K562 (cell line): ENCODE results near the gene SLC26A8. TPM values are rescaled to one million over a fixed set of nuclear protein-coding genes. Genes with fewer than 3 reads are reported as not detected.

ENCODE experiments used
- ATAC-seq: fragments of 200-7000 bp; cut with Tn5 transposase; 3 replicates; pipeline ENCODE4 v1.9.1; 2020; ENCODE audit warnings: moderate library complexity
- BruUV-seq: library from RNA; stranded (reverse); fragments of 400-500 nt; replicated peaks from 2 replicates; lab custom pipeline; 2021; lab: Mats Ljungman, UMichigan
- CTCF ChIA-PET: fragments of 300-600 bp; formaldehyde crosslinking; extraction: SDS; loops from one replicate; lab custom pipeline; 2021; ENCODE audit warnings: low intra/inter-chr PET ratio; lab: Yijun Ruan, JAX
- POLR2A ChIA-PET: fragments of 300-600, 350-650 bp; sonication (Branson Sonifier 250); formaldehyde crosslinking; extraction: SDS; loops from one replicate; lab custom pipeline; 2021; ENCODE audit warnings: antibody characterized with exemption, inconsistent platforms; lab: Yijun Ruan, JAX
- DNase-seq, 4 experiments: peaks; one replicate each; pipeline versions ENCODE4 v3.0.0 to v3.0.0-alpha.2; 2011 to 2018; ENCODE audit warnings: low spot score in 3 of 4, mixed read lengths in 3 of 4; ENCODE audit errors: extremely low read depth in 1 of 4
- FAIRE-seq: peaks from 2 replicates; lab custom pipeline; 2011; peaks lifted over from hg19 to GRCh38; lab: Jason Lieb, UNC
- H2AFZ ChIP-seq: 2 replicates; pipeline ENCODE4 v1.6.0; 2011; ENCODE audit warnings: low read depth, low read length, control low read depth, inconsistent platforms
- H3K27ac ChIP-seq: fragments of 200-600 bp; 3 replicates; pipeline ENCODE4 v1.8.0; 2011; ENCODE audit warnings: low read depth, mild to moderate bottlenecking, control low read depth, inconsistent platforms, low read length, moderate library complexity, mixed read lengths; ENCODE audit errors: extremely low read depth
- H3K27me3 ChIP-seq, 2 experiments: fragments of 300-600 bp in 1 of 2; 2 replicates in 1 of 2; 3 replicates in 1 of 2; pipeline versions ENCODE4 v1.6.0 to v1.8.0; 2011; ENCODE audit warnings: inconsistent platforms in 2 of 2, low read length in 2 of 2, mild to moderate bottlenecking in 1 of 2, mixed read lengths in 1 of 2, moderate library complexity in 1 of 2; ENCODE audit not compliant: control insufficient read depth in 2 of 2, insufficient read depth in 2 of 2
- H3K36me3 ChIP-seq: fragments of 300-600 bp; 3 replicates; pipeline ENCODE4 v1.8.0; 2011; ENCODE audit warnings: mild to moderate bottlenecking, low read length, inconsistent platforms; ENCODE audit not compliant: control insufficient read depth, insufficient read depth
- H3K4me1 ChIP-seq, 2 experiments: fragments of 200-600 bp in 1 of 2; replicated peaks in 1 of 2; 2 replicates in 1 of 2; 3 replicates in 1 of 2; pipeline versions ENCODE4 v1.5.1 to v1.8.0; 2011; ENCODE audit warnings: inconsistent platforms in 2 of 2, low read length in 2 of 2, mild to moderate bottlenecking in 1 of 2, mixed read lengths in 1 of 2, moderate library complexity in 1 of 2; ENCODE audit not compliant: control insufficient read depth in 2 of 2, insufficient read depth in 2 of 2
- H3K4me2 ChIP-seq: 2 replicates; pipeline ENCODE4 v1.6.1; 2011; ENCODE audit warnings: low read length, control low read depth, inconsistent platforms, mixed read lengths; ENCODE audit not compliant: insufficient read depth
- H3K4me3 ChIP-seq: fragments of 200-600 bp; sonication (generic), shearing (Covaris generic); 2 replicates; pipeline ENCODE4 v1.5.1; 2016; ENCODE audit warnings: control low read depth, inconsistent platforms
- H3K79me2 ChIP-seq: fragments of 200-600 bp; 3 replicates; pipeline ENCODE4 v1.8.0; 2011; ENCODE audit warnings: low read length, inconsistent platforms; ENCODE audit not compliant: control insufficient read depth, insufficient read depth
- H3K9ac ChIP-seq, 2 experiments: 2 replicates each; pipeline versions ENCODE4 v1.6.0 to v1.6.1; 2011; ENCODE audit warnings: low read depth in 2 of 2, low read length in 2 of 2, control low read depth in 1 of 2, inconsistent platforms in 1 of 2, mild to moderate bottlenecking in 1 of 2, mixed read lengths in 1 of 2; ENCODE audit not compliant: insufficient read depth in 1 of 2
- H3K9me1 ChIP-seq: one replicate; pipeline ENCODE4 v1.6.0; 2011; ENCODE audit warnings: inconsistent platforms, mild to moderate bottlenecking, low read length, moderate library complexity; ENCODE audit not compliant: control insufficient read depth, insufficient read depth
- H3K9me3 ChIP-seq: replicated peaks from 2 replicates; pipeline ENCODE4 v1.5.1; 2011; ENCODE audit warnings: low read depth, low read length, inconsistent platforms; ENCODE audit not compliant: control insufficient read depth, insufficient read depth
- H4K20me1 ChIP-seq: replicated peaks from 2 replicates; pipeline ENCODE4 v1.6.1; 2011; ENCODE audit warnings: low read length, inconsistent platforms, mixed read lengths; ENCODE audit not compliant: control insufficient read depth, insufficient read depth
- DLX4 ChIP-seq: fragments of 250-450 bp; sonication (Bioruptor Pico); IDR thresholded peaks from 2 replicates; pipeline ENCODE4 v1.6.1; 2021; ENCODE audit warnings: mild to moderate bottlenecking
- ELF1 ChIP-seq: fragments of 200-800 bp; sonication (Bioruptor generic); IDR thresholded peaks from 2 replicates; pipeline ENCODE4 v1.6.1; 2016; ENCODE audit warnings: missing genetic modification characterization, missing compliant biosample characterization
- EWSR1 ChIP-seq: fragments of 450-650 bp; IDR thresholded peaks from 2 replicates; pipeline ENCODE4 v1.6.1; 2018; ENCODE audit warnings: borderline replicate concordance, mild to moderate bottlenecking, low read depth, moderate library complexity; ENCODE audit not compliant: partially characterized antibody
- FOXK1 ChIP-seq: sonication (generic); formaldehyde crosslinking; IDR thresholded peaks from 2 replicates; pipeline ENCODE4 v1.8.0; 2022; ENCODE audit warnings: missing genetic modification reagents, mild to moderate bottlenecking, borderline replicate concordance
- FOXK2 ChIP-seq, 2 experiments: fragments of 450-650 bp; IDR thresholded peaks in 1 of 2; conservative IDR thresholded peaks in 1 of 2; 2 replicates each; pipeline ENCODE4 v1.6.1; 2016; ENCODE audit warnings: low read depth in 2 of 2, mild to moderate bottlenecking in 1 of 2
- HEY1 ChIP-seq: fragments of 250-450 bp; sonication (Bioruptor Pico); IDR thresholded peaks from 2 replicates; pipeline ENCODE4 v1.5.0; 2020; ENCODE audit warnings: mild to moderate bottlenecking, moderate library complexity, borderline replicate concordance
- KAT8 ChIP-seq: fragments of 450-650 bp; IDR thresholded peaks from 2 replicates; pipeline ENCODE4 v1.6.1; 2016; ENCODE audit warnings: low read depth, mild to moderate bottlenecking
- MAZ ChIP-seq, 2 experiments: fragments of 450-650 bp in 1 of 2; sonication (generic) in 1 of 2; formaldehyde crosslinking; IDR thresholded peaks in 1 of 2; conservative IDR thresholded peaks in 1 of 2; 2 replicates each; pipeline versions ENCODE4 v1.4.0 to v1.5.0; 2020; ENCODE audit warnings: mild to moderate bottlenecking in 1 of 2, missing genetic modification reagents in 1 of 2
- MCM3 ChIP-seq: fragments of 450-650 bp; IDR thresholded peaks from 2 replicates; pipeline ENCODE4 v1.6.1; 2016
- MCM7 ChIP-seq, 2 experiments: fragments of 450-650 bp; IDR thresholded peaks; 2 replicates each; pipeline ENCODE4 v1.6.1; 2016 to 2018
- NCOA4 ChIP-seq: fragments of 450-650 bp; IDR thresholded peaks from 2 replicates; pipeline ENCODE4 v1.6.1; 2018; ENCODE audit warnings: mild to moderate bottlenecking; ENCODE audit not compliant: partially characterized antibody
- NONO ChIP-seq, 2 experiments: fragments of 200-400 bp in 1 of 2; fragments of 450-650 bp in 1 of 2; formaldehyde crosslinking in 1 of 2; IDR thresholded peaks; 2 replicates each; pipeline ENCODE4 v1.6.1; 2017; ENCODE audit warnings: low read depth in 2 of 2, mild to moderate bottlenecking in 2 of 2, moderate library complexity in 2 of 2, low read length in 1 of 2
- PRPF4 ChIP-seq: fragments of 200-400 bp; formaldehyde crosslinking; IDR thresholded peaks from one replicate; pipeline ENCODE4 v1.6.1; 2017; ENCODE audit warnings: low read length, low read depth, mild to moderate bottlenecking; ENCODE audit not compliant: insufficient read depth, poor library complexity, severe bottlenecking
- RBM39 ChIP-seq: fragments of 200-400 bp; formaldehyde crosslinking; optimal IDR thresholded peaks from 2 replicates; pipeline ENCODE3; 2018; ENCODE audit warnings: low read depth, low read length
- SRF ChIP-seq, 2 experiments: fragments of 250-450, 450-650 bp in 1 of 2; sonication (Bioruptor Pico) in 1 of 2; sonication (generic) in 1 of 2; formaldehyde crosslinking; IDR thresholded peaks; 2 replicates each; pipeline versions ENCODE4 v1.5.0 to v1.5.1; 2020 to 2022; ENCODE audit warnings: mild to moderate bottlenecking in 1 of 2, missing genetic modification reagents in 1 of 2
- WGBS: fragments of 100-300 bp; shearing (Covaris generic); methylation state at CpG from one replicate; pipeline ENCODE4 v1.1.6; 2016; ENCODE audit warnings: low coverage, mixed read lengths; ENCODE audit not compliant: insufficient coverage; ENCODE audit errors: missing lambda C conversion rate; 5-methylcytosine and 5-hydroxymethylcytosine counted together
- in situ Hi-C: fragments of 300-500 bp; cut with MboI; formaldehyde crosslinking; loops from 4 replicates; pipeline ENCODE4 v1.15.0; 2018; ENCODE audit warnings: inconsistent platforms, mixed read lengths
- intact Hi-C: fragments of 100-400 bp; cut with micrococcal nuclease; formaldehyde crosslinking; loops from 2 replicates; pipeline ENCODE4 v1.14.2; 2022
- polyA plus RNA-seq, 8 experiments: library from polyadenylated mRNA; depleted of rRNA in 4 of 8; stranded (reverse) in 5 of 8; unstranded in 3 of 8; fragments of >200 nt; fragmentation: Nextera tagmentation in 2 of 8; fragmentation: Illumina TruSeq in 1 of 8; extraction: Ambion mirVana in 2 of 8; extraction: Trizol in 1 of 8; gene quantifications; 2 replicates each; pipeline versions ENCODE4 v1.2.1 to v1.2.3, GENCODE V29; 2011 to 2014; ENCODE audit warnings: inconsistent platforms in 1 of 8, missing spikeins in 1 of 8
- total RNA-seq, 7 experiments: library from RNA; depleted of rRNA in 6 of 7; stranded (reverse); fragments of >200 nt in 6 of 7; fragmentation: Illumina TruSeq in 2 of 7; extraction: Trizol in 2 of 7; gene quantifications; 2 replicates each; pipeline versions ENCODE4 v1.2.1 to v1.2.3, GENCODE V29; 2011 to 2021; ENCODE audit warnings: low replicate concordance in 1 of 7

Gene SLC26A8
- total and polyA plus RNA-seq, 9 of the 15 experiments (the other 6 are each of a cell fraction or from before 2014, with no cell fraction given), result not detected

GRCh38 chr6:35933844-35934243, 90.6 kb downstream of the SLC26A8 start:
- ChIA-PET CTCF (interaction anchor here (0.6 kb wide), 1 partner anchor 92 kb away, joined by 5 read pairs; no protein-coding TSS in a partner anchor), POLR2A (interaction anchor here (0.5 to 1.7 kb wide), 3 partner anchors 12 to 417 kb away, joined by 3 to 5 read pairs (median 3); no protein-coding TSS in a partner anchor)
- H3K79me2 ChIP-seq, result no peaks in the 10 kb centered on the region
- no peaks in the 10 kb centered on the region for H4K20me1 ChIP-seq
- ATAC-seq, result peak; percentile 32; the same call in 2 of the 3 replicates
- DNase-seq, result no peak
- no peaks in the 10 kb centered on the region for H3K9me1 ChIP-seq
- no peak overlapping the region for H2AFZ ChIP-seq
- peaks cover 3% of the 10 kb centered on the region; the same call in 1 of the 2 replicates for H3K9me3 ChIP-seq
- no peak overlapping the region for H3K27ac ChIP-seq
- H3K4me3 ChIP-seq, result no peak overlapping the region
- H3K36me3 ChIP-seq, result no peaks in the 10 kb centered on the region
- H3K27me3 ChIP-seq, result no peaks in the 10 kb centered on the region
- no peaks in the 10 kb centered on the region; a peak in 1 of 5 replicates for H3K4me1 ChIP-seq
- in situ Hi-C loops, result no loop called here
- H3K4me2 ChIP-seq, result no peak overlapping the region
- no peak overlapping the region for H3K9ac ChIP-seq
- no peak for TF ChIP-seq SRF (CRISPR knock-in tag; IDR thresholded peaks at IDR 0.05)
- no peak for TF ChIP-seq ELF1 (tag)
- no peak for TF ChIP-seq KAT8
- no peak for TF ChIP-seq MAZ (CRISPR knock-in tag; conservative IDR thresholded peaks at IDR 0.05 in 1 of 2, IDR thresholded peaks at IDR 0.05 in 1 of 2)
- TF ChIP-seq MCM7 (IDR thresholded peaks at IDR 0.05), result no peak
- no peak for TF ChIP-seq FOXK2 (conservative IDR thresholded peaks at IDR 0.05 in 1 of 2, IDR thresholded peaks at IDR 0.05 in 1 of 2; ENCODE audit: low read depth in 2 of 2)
- TF ChIP-seq NONO (IDR thresholded peaks at IDR 0.05; ENCODE audit: low read depth in 2 of 2, low read length in 1 of 2), result no peak
- no peak for TF ChIP-seq DLX4
- TF ChIP-seq RBM39, result no peak
- no peak for TF ChIP-seq MCM3
- TF ChIP-seq NCOA4, result no peak
- TF ChIP-seq HEY1 (CRISPR knock-in tag), result no peak
- TF ChIP-seq FOXK1 (CRISPR knock-in tag), result no peak
- TF ChIP-seq PRPF4, result no peak
- TF ChIP-seq EWSR1, result no peak
- no peak for FAIRE-seq
- 4% methylated on average over 2 of the region's 2 CpGs for WGBS
- no TSS peak for BruUV-seq
- intact Hi-C loops, result no loop called here
